B cell (primary cell): ENCODE data around the gene CACNA1H. TPM values are rescaled to one million over a fixed set of nuclear protein-coding genes. Genes with fewer than 3 reads are reported as not detected.

Source experiments
- ATAC-seq: fragments of 200-7000 bp; cut with Tn5 transposase; one replicate; pipeline ENCODE4 v1.10.0; 2021; ENCODE audit warnings: low read depth, mild to moderate bottlenecking, moderate number of reproducible peaks, moderate library complexity
- CTCF ChIA-PET: fragments of 350-600 bp; sonication (Branson Sonifier 250); formaldehyde crosslinking; loops from one replicate; lab custom pipeline; 2021; ENCODE audit warnings: antibody characterized with exemption, inconsistent platforms; lab: Charles Lee
- POLR2A ChIA-PET: fragments of 350-600 bp; sonication (Branson Sonifier 250); formaldehyde crosslinking; loops from one replicate; lab custom pipeline; 2021; ENCODE audit warnings: antibody characterized with exemption; lab: Charles Lee
- DNase-seq: peaks from one replicate; pipeline ENCODE4 v3.0.0; 2013
- H2AFZ ChIP-seq: 2 replicates; pipeline ENCODE4 v1.6.1; 2012; ENCODE audit warnings: mild to moderate bottlenecking, low read depth, low read length; ENCODE audit not compliant: insufficient read depth, poor library complexity, severe bottlenecking
- H3K27ac ChIP-seq, 2 donors: 1 replicate in 1 of 2; 2 replicates in 1 of 2; pipeline ENCODE4 v1.5.1; 2012 to 2013; ENCODE audit warnings: low read length in 2 of 2, mild to moderate bottlenecking in 2 of 2, moderate library complexity in 1 of 2
- H3K27me3 ChIP-seq, 4 experiments: fragments of 200-600 bp in 1 of 4; sonication (generic) in 1 of 4; replicated peaks in 1 of 4; 1 replicate in 2 of 4; 2 replicates in 2 of 4; pipeline versions ENCODE4 v1.6.1 to v1.7.0; 2013 to 2016; ENCODE audit warnings: low read length in 3 of 4, mild to moderate bottlenecking in 2 of 4, mixed read lengths in 1 of 4, moderate library complexity in 1 of 4; ENCODE audit not compliant: insufficient read depth in 4 of 4, control insufficient read depth in 3 of 4; ENCODE audit errors: control extremely low read depth in 1 of 4
- H3K36me3 ChIP-seq, 2 experiments: replicated peaks in 1 of 2; 1 replicate in 1 of 2; 2 replicates in 1 of 2; pipeline versions ENCODE4 v1.6.1 to v1.7.1; 2013; ENCODE audit warnings: low read length in 1 of 2; ENCODE audit not compliant: insufficient read depth in 2 of 2, control insufficient read depth in 1 of 2; ENCODE audit errors: control extremely low read depth in 1 of 2, extremely low read depth in 1 of 2
- H3K4me1 ChIP-seq, 2 donors: fragments of 200-600 bp in 1 of 2; sonication (generic) in 1 of 2; 1 replicate in 1 of 2; 2 replicates in 1 of 2; pipeline versions ENCODE4 v1.5.1 to v1.6.1; 2013 to 2017; ENCODE audit warnings: low read length in 2 of 2; ENCODE audit not compliant: control insufficient read depth in 2 of 2, insufficient read depth in 2 of 2
- H3K4me2 ChIP-seq: replicated peaks from 2 replicates; pipeline ENCODE3; 2012; ENCODE audit warnings: mild to moderate bottlenecking, low read depth, low read length; ENCODE audit not compliant: poor library complexity, severe bottlenecking
- H3K4me3 ChIP-seq, 5 experiments: fragments of 200-600 bp in 1 of 5; sonication (generic) in 1 of 5; 1 replicate in 3 of 5; 2 replicates in 2 of 5; pipeline versions ENCODE4 v1.5.1 to v1.7.0; 2011 to 2016; ENCODE audit warnings: low read length in 4 of 5, mild to moderate bottlenecking in 4 of 5, low read depth in 2 of 5, control low read depth in 1 of 5, moderate library complexity in 1 of 5; ENCODE audit not compliant: insufficient read depth in 1 of 5; ENCODE audit errors: control extremely low read depth in 1 of 5, extremely low read depth in 1 of 5
- H3K79me2 ChIP-seq: fragments of 200-600 bp; sonication (generic); one replicate; pipeline ENCODE4 v1.6.0; 2016; ENCODE audit warnings: low read length; ENCODE audit not compliant: control insufficient read depth, insufficient read depth
- H3K9ac ChIP-seq: fragments of 200-600 bp; sonication (generic); 2 replicates; pipeline ENCODE4 v1.6.1; 2017; ENCODE audit warnings: mild to moderate bottlenecking, low read length, moderate library complexity
- H3K9me3 ChIP-seq, 3 donors: one replicate each; pipeline versions ENCODE4 v1.6.1 to v1.7.1; 2013; ENCODE audit warnings: low read length in 2 of 3; ENCODE audit not compliant: control insufficient read depth in 2 of 3, insufficient read depth in 1 of 3; ENCODE audit errors: control extremely low read depth in 1 of 3
- H4K20me1 ChIP-seq: 2 replicates; pipeline ENCODE4 v1.6.0; 2012; ENCODE audit warnings: mild to moderate bottlenecking, low read length; ENCODE audit not compliant: insufficient read depth, control insufficient read depth, poor library complexity, severe bottlenecking
- H3K27ac Mint-ChIP-seq: one replicate; pipeline ENCODE4 v1.8.0; 2021; ENCODE audit warnings: mixed read lengths
- H3K27me3 Mint-ChIP-seq: one replicate; pipeline ENCODE4 v1.8.0; 2021; ENCODE audit warnings: mixed read lengths
- H3K4me1 Mint-ChIP-seq: one replicate; pipeline ENCODE4 v1.8.0; 2021; ENCODE audit warnings: mixed read lengths
- H3K4me3 Mint-ChIP-seq: one replicate; pipeline ENCODE4 v1.8.0; 2021; ENCODE audit warnings: mixed read lengths
- H3K9me3 Mint-ChIP-seq: one replicate; pipeline ENCODE4 v1.8.0; 2022; ENCODE audit warnings: mixed read lengths; ENCODE audit not compliant: insufficient read depth
- EZH2 ChIP-seq: IDR thresholded peaks from 2 replicates; pipeline ENCODE4 v1.6.1; 2012; ENCODE audit warnings: borderline replicate concordance, low read depth, mild to moderate bottlenecking, moderate library complexity, low read length; ENCODE audit not compliant: insufficient read depth, poor library complexity, severe bottlenecking
- WGBS: methylation state at CpG from one replicate; pipeline ENCODE4 v1.1.5; 2013; ENCODE audit warnings: missing lambda C conversion rate; ENCODE audit not compliant: insufficient coverage; 5-methylcytosine and 5-hydroxymethylcytosine counted together
- intact Hi-C: fragments of 100-400 bp; cut with micrococcal nuclease; formaldehyde crosslinking; loops from one replicate; pipeline ENCODE4 v1.10.0; 2022
- polyA plus RNA-seq: library from polyadenylated mRNA; depleted of rRNA; stranded (reverse); fragments of >200 nt; gene quantifications from 2 replicates; pipeline ENCODE4 v1.2.3, GENCODE V29; 2012
- total RNA-seq, 2 donors: library from RNA; stranded (reverse); fragments of 120-200 nt in 1 of 2; gene quantifications; 1 replicate in 1 of 2; 2 replicates in 1 of 2; pipeline versions ENCODE4 v1.2.3 to v1.2.4, GENCODE V29; 2013 to 2022
- TF ChIP-seq, protein P1 (sequence below): fragments of 200-600 bp; IDR thresholded peaks from one replicate; pipeline ENCODE4 v1.8.0; 2022; ENCODE audit warnings: antibody characterized with exemption, mild to moderate bottlenecking

Gene CACNA1H
- total and polyA plus RNA-seq, 2 donors (not counting 1 experiment from before 2014, with no cell fraction given) = 0.05 to 0.10 TPM

DNA sequence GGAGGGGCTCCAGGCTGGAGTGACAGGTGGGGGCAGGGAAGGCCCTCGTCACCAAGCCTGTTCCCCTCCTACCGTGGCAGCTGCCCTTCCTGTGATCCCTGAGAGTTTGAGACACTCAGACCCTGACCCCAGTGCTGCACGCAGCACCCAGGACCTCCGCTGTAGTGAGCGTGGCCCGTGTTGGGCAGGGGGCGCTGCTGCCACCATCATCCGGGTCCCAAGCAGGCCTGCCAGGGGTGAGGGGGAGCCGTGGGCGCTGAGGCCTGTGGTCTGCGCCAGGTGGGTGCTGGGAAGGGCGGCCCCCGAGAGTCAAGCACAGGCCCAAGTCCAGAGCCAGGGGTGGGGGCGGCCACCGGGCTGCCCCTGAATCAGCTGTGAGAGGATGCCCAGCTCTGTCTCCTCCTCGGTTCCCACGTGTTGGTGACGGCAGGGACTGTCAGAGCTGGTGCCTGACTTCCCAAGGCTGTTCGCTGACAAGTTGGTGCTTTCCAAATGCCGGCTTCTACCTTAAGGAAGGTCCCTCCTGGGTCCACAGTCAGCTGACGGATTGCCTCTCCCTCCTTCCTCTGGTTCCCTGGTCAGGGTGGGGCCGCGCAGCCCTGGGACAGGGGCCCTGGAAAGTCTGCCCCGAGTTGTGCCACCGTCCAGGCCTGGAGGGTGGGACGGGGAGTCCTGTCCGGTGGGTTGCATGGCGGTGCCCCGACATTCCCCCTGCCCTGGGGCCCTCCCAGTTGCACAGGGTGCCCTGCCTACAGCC is 41.1 kb downstream of the CACNA1H start:
- H3K9me3 Mint-ChIP-seq = no peaks in the 10 kb centered on the region
- Histone ChIP-seq H3K79me2 (no peaks in the 10 kb centered on the region), H4K20me1 (no peaks in the 10 kb centered on the region), H3K4me1 (no peaks in the 10 kb centered on the region), H3K4me2 (no peak overlapping the region), H3K4me3 (no peak overlapping the region), H3K9ac (no peak overlapping the region), H3K27me3 (peaks cover 0 to 4% (median 0%) of the 10 kb centered on the region in 4 experiments), H3K9me3 (no peaks in the 10 kb centered on the region), H3K27ac (no peak overlapping the region), H3K36me3 (no peaks in the 10 kb centered on the region), H2AFZ (no peak overlapping the region)
- DNase-seq = no peak
- no peak overlapping the region for H3K27ac Mint-ChIP-seq
- TF ChIP-seq, protein P1, sequence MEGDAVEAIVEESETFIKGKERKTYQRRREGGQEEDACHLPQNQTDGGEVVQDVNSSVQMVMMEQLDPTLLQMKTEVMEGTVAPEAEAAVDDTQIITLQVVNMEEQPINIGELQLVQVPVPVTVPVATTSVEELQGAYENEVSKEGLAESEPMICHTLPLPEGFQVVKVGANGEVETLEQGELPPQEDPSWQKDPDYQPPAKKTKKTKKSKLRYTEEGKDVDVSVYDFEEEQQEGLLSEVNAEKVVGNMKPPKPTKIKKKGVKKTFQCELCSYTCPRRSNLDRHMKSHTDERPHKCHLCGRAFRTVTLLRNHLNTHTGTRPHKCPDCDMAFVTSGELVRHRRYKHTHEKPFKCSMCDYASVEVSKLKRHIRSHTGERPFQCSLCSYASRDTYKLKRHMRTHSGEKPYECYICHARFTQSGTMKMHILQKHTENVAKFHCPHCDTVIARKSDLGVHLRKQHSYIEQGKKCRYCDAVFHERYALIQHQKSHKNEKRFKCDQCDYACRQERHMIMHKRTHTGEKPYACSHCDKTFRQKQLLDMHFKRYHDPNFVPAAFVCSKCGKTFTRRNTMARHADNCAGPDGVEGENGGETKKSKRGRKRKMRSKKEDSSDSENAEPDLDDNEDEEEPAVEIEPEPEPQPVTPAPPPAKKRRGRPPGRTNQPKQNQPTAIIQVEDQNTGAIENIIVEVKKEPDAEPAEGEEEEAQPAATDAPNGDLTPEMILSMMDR = no peak
- no peak for TF ChIP-seq EZH2
- ChIA-PET CTCF (no interaction called here), POLR2A (no interaction called here)
- H3K4me3 Mint-ChIP-seq = no peak overlapping the region
- intact Hi-C loops = no loop called here
- 75% methylated on average over 29 of the region's 29 CpGs for WGBS
- H3K4me1 Mint-ChIP-seq = no peaks in the 10 kb centered on the region
- peaks cover 7% of the 10 kb centered on the region for H3K27me3 Mint-ChIP-seq
- no peak for ATAC-seq

DNA sequence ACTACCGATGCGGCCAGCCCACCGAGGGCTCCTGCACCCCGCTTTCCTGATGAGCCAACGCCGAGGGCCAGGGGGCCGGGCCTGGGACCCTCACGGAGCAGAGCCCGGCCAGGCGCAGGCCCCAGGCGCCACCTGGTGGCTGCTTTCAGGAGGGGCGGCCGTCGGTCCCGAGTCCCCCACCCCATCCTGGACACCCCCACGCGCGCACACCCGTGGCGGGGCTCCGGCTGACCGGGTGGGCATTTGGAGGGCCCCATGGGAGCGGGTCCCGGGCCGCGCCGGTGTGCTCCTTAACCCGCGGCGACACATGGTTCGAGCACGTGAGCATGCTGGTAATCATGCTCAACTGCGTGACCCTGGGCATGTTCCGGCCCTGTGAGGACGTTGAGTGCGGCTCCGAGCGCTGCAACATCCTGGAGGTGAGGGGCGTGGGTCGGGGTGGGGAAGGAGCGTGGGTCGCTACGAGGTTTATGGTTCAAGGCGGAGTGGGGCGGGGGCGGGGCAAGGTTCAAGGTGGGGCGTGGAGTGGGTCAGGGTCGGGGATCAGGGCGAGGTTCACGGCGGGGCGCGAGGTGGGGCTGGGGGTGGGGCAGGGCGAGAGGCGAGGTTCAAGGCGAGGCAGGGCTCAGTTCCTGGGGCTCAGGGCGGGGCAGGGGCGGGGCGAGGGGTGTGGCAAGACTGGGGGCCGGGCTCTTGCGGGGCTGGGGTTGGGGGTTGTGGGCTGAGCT is 41.9 kb downstream of the CACNA1H start:
- Histone ChIP-seq H4K20me1 (no peaks in the 10 kb centered on the region), H3K36me3 (no peaks in the 10 kb centered on the region), H3K4me2 (peak overlapping the region; percentile 8), H3K9me3 (peaks cover 0 to 5% (median 0%) of the 10 kb centered on the region in 3 donors), H3K4me1 (no peaks in the 10 kb centered on the region), H3K4me3 (no peak overlapping the region), H3K27ac (no peak overlapping the region), H3K79me2 (no peaks in the 10 kb centered on the region), H3K9ac (no peak overlapping the region), H2AFZ (no peak overlapping the region), H3K27me3 (peaks cover 0 to 4% (median 0%) of the 10 kb centered on the region in 4 experiments)
- intact Hi-C loops = no loop called here
- ChIA-PET POLR2A (no interaction called here), CTCF (no interaction called here)
- Mint-ChIP-seq H3K9me3 (no peaks in the 10 kb centered on the region), H3K4me1 (no peaks in the 10 kb centered on the region), H3K4me3 (no peak overlapping the region), H3K27me3 (peaks cover 7% of the 10 kb centered on the region), H3K27ac (no peak overlapping the region)
- ATAC-seq = no peak
- DNase-seq = peak; percentile 40
- WGBS = 32% methylated on average over 45 of the region's 61 CpGs
- TF ChIP-seq, protein P1 = peak; percentile 55
- no peak for TF ChIP-seq EZH2
